Nucleus accumbens (tissue), 56 donors: ENCODE data around the gene SIPA1L2.

Experiments used
- DNase-seq, 56 donors: peaks; one replicate each; lab custom pipeline; 2025; lab: John Stamatoyannopoulos, UW

The SIPA1L2 gene

GRCh38 chr1:232648316-232648715 is 18.4 kb upstream of the SIPA1L2 start:
- no peak for DNase-seq

GRCh38 chr1:232644209-232644608 is 14.3 kb upstream of the SIPA1L2 start:
- DNase-seq = no peak

- DNase-seq = no peak
These were observed 13.3 kb upstream of the SIPA1L2 start for GRCh38 chr1:232643251-232643650.

DNA sequence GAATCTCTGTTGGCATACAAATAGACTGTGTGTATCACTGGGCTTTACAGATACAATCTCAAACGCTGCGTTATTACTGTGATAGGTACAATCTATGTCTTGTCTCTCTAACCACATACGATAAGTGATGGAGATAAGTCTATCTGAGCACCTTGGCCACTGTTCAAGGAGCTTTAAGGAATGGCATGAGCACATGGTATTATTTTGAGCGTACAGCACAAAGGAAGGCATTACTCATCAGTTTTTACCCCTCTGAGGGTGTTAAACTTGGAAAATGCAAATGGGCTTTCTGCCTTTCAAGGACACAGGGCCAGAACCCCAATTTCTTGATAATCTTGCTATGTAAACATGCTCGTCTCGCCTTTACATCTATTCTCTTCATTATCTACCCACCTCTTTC is 11.6 kb upstream of the SIPA1L2 start:
- DNase-seq = no peak

DNA sequence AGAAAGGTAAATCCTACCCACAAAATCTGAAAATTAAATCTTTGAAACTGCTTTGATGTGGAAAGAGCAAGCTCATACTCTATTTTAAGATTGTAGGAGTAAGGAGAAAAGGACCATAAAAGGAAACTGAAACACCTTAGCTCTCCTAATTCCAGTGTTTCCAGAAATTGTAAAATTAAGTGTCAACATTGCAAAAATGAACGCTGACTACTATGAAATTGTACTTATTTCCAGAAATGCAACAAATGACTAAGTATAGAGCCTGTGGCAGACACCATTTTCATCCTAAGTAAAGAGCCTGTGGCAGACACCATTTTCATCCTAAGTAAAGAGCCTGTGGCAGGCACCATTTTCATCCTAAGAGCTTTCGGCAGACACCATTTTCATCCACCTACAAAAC is 6.9 kb upstream of the SIPA1L2 start:
- DNase-seq = no peak

DNA sequence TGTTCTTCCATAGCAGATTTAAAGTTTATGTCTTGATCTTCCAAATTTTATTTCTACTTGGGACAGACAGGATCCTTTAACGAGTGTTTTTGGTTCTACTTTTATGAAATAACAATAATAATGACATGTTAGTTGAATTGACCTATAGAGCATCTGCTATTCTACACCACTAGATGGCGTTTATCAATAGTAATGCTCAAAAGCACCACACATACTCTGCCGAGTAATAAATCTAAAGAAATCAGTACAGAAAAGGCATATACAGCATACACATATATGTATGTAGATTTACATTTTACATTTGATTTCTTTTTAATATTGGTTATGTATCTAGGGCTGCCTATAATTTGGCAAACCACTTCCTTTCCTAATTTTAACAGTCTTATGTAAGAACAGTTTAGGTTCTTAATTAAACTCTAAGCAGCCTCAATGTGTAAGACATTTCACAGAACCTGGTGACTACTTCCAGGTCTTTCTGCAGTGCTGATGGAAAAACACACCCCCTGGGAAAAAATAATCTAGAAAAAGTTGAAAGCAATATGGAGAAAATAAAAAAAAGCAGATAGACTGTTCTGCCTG is 5.9 kb upstream of the SIPA1L2 start:
- no peak for DNase-seq

GRCh38 chr1:232635279-232635678 is 5.3 kb upstream of the SIPA1L2 start:
- DNase-seq = no peak

DNA sequence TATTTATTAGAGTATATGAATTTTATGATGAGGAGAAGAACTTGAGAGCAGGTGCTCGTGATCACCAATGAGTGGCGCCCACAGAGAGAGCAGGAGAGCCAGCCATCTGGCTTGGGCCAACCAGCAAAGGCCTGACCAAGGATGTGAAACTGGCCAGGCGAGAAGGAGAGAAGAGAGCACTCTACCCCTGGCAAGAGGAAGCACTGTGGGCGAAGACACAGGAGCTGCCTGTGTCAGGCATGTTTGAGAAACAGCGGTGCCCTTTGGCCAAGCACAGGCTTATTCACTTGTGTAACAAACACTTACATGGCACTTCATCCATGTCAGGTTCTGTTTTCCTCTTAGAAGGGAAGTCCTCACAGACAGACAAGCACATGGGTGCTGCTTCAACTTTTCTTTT is 4.2 kb upstream of the SIPA1L2 start:
- peak in 15 of 56 donors; percentile 3 to 49 (median 20) for DNase-seq

GRCh38 chr1:232630894-232631195 is 912 bp upstream of the SIPA1L2 start:
- DNase-seq = no peak

- DNase-seq = peak in 35 of 56 donors; percentile 10 to 72 (median 34)
These were observed 485 bp downstream of the SIPA1L2 start for GRCh38 chr1:232629250-232630046.

GRCh38 chr1:232628335-232629249 is 1.3 kb downstream of the SIPA1L2 start:
- DNase-seq = peak in 1 of 56 donors; percentile 14

DNA sequence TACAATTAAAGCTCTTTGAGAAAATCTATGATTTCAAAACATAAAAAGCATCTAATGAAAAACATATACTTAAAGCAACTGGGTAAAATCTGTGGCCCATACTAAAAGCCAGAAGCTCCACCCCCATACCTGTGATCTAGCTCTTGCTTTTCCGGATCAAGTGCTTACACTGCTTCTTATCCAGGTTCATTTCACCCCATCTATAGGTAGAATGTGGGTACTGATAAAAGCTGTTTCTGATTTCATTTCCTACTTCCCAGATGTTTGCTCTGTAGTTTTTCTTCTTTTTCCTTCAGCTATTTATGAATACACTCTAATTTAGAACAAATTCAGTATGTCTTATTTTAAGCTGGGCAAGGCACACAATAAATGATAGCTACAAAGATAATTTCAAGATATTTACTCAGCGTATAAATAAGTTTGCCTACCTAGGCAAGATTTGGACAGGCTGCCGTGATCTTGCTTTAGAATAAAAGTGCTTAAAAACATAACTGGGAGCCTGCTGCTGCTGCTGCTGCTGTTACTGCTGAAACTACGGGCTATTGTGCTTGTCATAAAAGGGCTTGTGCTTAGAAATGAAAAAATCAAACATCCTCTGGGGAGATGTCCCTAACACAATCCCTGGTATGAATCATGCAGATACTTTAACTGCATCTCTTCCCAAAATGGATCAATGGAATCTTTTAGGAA is 2.1 kb downstream of the SIPA1L2 start:
- DNase-seq = peak in 2 of 56 donors; percentile 5 to 13

DNA sequence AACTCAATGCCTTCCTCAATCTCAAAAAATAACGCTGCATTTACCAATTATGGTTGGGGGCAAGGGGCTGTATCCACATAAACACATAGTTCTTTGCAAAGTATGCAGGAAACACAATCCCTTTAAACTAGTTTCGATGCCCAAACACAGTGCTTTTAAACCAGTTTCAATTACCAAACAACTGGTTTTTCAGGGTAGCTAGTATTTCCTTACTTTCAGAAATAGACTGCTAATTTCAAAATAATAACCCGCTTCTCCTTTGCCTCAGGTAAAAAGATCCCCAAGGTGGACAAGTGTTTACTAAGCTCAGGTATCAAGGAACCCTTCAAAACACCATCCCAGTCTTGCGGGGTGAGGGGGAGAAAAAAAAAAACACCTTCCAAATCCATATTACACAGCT is 2.8 kb downstream of the SIPA1L2 start:
- no peak for DNase-seq

DNA sequence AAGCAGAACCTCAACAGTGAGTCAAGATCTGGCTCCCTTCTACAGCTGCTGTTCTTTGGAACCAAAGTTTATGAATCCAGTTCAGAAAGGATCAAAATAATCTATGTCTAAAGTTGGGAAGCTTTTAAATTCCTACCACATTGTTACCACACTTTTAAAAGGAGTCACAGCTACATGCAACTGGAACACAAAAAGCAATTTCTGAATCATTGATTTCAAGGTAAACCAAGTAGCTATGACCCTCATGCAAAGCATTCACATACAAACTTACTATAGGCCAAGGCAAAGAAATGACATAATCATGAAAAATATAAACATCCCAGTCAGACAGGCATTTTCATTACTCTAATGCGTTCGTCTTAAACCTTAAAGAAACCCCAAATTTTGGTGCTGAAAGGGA is 3.5 kb downstream of the SIPA1L2 start:
- DNase-seq = no peak

DNA sequence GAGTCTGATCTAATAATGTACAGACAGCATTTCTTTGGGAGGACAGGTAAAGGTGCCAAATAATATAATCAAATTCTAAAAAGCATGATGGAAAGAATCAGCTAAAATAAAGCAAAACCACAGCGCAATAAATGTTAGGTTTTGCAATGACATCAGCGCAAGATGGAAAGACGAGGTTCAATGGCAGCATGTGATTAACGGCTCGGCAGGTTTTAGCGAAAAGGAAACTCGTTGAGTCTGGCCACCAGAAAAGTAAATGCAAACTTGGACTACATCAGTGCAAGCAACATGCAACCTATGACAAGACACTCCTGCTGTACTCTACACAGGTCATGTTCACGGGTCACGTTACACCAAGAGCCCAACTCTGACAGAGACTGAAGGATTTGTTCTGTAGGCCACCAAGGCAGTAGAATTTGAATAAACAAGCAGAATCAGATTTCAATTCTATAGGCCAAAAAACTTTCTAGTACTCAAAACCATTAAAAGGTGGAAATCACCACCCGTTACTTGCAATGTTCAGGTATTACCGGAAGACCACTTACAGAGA is 4.5 kb downstream of the SIPA1L2 start:
- DNase-seq = no peak

DNA sequence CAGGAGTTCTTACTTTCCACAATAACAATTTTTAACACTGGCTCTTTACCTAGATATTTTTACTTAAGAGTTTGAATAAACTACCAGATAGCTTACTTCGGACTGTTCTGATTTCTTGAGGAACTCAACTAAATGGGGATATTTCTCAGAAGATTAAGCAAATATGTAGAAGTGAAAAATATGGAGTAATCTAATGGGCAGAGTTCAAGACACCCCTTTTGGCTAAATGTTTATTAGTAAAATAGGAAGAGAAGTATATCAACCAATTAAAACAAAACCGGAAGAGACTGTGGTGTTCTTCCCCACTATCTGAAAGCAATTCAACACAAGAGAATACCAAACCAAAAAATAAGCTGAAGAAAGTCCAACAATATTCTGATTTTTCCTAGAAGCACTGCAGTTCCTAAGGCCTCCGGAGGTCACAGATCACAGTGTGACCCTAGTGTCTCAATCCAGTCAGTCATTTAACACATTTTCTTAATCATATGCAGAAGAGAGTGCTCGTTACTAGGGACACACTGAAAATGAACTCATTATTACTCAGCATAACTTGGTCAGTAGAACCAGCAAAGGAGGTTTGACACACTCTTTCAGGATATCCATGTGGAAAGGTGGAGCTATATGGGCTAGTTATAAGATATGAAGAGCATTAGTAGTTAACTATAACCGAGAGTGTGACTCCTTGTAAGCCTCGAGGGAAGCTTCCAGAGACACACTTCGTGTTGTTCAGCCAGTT is 5.2 kb downstream of the SIPA1L2 start:
- DNase-seq = no peak

- no peak for DNase-seq
These were observed 7.0 kb downstream of the SIPA1L2 start for GRCh38 chr1:232622981-232623380.

- peak in 1 of 56 donors; percentile 3 for DNase-seq
These were observed 7.6 kb downstream of the SIPA1L2 start for GRCh38 chr1:232622378-232622777.

GRCh38 chr1:232621050-232621449 is 8.9 kb downstream of the SIPA1L2 start:
- no peak for DNase-seq
